HG03060 (cell line): ENCODE results near the gene RHEB.

Source experiments
- ATAC-seq: cut with Tn5 transposase; IDR thresholded peaks from one replicate; pipeline ENCODE4 v1.9.1; 2021; ENCODE audit warnings: low read depth, moderate number of reproducible peaks; ENCODE audit not compliant: unreplicated experiment

Gene RHEB

DNA sequence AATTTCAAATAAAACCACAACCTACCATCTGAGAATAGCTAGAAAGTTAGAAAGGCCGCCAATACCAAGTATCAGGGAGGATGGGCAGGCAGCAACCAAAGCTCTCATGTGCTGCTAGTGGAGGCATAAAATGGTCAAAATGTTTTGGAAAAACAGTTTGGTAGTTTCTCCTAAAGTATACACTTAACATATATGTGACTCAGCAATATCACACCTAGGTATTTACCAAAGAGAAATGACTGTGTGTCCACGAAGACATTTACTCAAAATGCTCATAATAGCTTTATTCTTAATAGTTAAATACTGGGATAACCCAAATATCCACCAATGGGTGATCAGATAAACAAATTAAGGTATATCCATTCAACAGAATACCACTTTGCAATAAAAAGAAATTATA lies 14.3 kb downstream of the RHEB start:
- ATAC-seq = no peak

DNA sequence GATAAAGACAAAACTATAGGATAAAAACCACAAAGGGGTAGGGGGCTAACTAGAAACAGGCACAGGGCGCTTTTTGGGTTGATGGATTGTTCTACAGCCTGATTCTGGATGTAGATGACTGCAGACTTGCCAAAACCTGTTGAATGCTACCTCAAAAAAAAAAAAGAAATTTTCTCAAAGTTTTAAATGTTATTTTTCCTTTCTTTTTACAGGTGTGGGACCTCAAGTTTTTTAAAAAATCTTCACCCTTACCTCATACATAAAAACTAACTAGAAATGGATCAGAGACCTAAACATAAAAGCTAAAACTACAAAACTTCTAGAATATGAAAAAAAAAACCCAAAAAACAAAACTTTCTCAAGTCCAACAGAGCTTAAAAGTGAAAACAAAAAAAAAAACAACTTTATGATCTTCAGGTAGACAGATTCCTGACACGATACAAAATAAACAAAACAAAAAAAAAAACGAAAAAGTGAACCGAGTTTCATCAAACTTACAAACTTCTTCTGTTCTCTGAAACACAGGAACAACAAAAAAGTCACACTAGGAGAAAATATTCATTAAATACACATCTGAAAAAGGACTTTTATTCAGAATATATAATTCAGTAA lies 14.9 kb downstream of the RHEB start:
- ATAC-seq = no peak

DNA sequence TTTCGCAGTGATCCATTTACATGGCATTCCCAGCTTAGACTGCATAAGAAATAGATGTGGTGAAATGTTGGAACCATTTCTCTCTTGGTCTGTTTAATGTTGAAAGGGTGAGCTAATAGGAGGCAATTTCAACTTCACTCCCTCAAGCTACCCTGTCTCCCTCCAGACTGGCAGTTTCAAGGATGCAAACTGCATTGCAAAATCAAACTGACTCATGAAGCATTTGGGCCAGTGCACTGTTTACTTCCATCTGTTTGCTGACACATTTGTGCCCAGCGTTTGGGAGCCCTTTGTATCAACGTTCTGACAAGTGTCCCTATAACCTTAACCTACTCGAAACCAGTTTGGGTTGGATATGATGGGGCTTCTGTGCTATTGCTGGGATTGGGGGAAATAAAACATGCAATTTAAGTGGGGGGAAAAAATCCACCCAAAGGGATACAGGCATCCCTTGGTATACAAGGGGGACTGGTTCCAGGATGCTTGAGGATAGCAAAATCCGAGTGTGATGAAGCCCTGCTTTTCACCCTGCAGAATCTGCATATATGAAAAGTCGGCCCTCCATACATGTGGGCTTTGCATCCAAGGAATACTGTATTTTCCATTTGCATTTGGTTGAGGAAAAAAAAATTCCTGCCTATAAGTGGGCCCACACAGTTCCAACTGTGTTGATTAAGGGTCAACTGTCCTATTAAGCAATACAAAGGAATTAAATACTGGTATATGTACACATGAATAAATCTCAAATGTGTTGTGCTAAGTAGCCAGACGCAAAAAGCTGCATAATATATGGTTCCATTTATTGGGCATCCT lies 15.6 kb downstream of the RHEB start:
- ATAC-seq = no peak

DNA sequence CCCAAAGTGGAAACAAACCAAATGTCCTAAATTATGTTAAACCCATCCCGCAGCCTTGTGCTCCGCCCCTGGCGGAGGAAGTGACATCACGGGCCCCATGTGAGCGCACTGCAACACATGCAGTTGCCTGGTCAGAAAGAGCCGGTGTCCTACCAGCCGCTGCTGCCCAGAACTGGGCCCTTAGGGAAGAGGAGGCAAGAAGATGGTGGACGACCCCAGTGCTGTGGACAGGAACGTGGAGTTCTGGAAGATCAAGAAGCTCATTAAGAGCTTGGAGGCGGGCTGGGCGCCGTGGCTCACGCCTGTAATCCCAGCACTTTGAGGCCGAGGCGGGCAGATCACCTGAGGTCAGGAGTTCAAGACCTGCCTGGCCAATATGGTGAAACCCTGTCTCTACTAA lies 18.0 kb downstream of the RHEB start:
- ATAC-seq = no peak

DNA sequence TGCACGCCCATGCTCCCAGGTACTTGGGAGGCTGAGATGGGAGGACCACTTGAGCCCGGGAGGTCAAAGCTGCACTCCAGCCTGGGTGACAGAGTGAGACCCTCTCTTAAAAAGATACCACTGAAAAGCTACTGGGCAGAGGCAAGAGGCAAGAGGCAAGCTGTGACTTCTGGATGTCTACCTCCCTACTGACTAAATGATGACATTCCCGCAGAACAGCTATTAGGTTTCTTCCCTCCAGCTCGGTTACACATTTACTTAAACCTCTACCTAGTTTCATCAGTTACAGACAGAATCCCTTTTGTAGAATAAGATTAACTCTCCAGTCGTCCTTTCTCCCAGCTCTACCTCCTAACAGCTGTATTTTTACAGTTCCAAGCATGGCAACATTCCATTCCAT lies 21.2 kb downstream of the RHEB start:
- ATAC-seq = no peak

DNA sequence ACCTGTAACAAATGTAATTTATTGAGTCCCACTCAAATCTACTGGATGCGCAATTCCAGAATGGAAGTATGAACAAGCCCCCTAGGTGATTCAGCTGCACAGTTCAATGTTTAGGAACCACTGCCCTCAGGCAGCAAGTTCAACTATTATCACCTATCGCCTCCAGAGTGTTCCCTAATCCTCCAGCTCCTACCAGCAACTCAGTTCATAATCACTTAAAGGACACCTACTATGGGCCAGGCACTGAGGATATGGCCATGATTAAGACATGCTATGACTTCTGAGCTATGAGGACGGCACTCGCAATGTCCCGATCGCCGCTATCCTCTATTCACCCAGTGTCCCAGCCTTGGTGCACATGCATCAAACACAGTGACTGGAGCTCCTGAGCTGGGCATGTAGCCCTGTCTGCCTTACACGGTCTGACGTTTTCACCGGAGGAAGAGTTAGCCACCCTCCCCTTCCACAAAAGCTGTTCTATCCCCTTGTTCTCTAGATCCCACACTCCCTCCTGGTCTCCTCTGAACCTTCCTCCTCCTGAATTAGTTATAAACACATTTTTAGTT lies 22.3 kb downstream of the RHEB start:
- ATAC-seq = no peak

DNA sequence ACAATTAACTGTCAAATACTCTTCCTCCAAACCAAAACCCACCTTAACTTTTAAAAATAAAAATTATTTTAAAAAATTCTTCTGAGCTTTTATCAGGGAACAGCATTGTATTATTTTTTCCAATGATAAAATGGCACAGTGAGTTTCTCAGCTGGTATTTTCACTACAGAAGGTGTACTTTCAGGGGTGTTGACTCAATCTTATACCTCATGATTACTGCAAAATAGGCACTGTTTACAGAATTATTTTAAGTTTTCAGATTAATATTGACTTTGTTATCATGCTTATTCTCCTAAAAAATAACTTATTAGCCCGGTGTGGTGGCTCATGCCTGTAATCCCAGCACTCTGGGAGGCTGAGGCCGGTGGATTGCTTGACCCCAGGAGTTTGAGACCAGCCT lies 24.3 kb downstream of the RHEB start:
- no peak for ATAC-seq

DNA sequence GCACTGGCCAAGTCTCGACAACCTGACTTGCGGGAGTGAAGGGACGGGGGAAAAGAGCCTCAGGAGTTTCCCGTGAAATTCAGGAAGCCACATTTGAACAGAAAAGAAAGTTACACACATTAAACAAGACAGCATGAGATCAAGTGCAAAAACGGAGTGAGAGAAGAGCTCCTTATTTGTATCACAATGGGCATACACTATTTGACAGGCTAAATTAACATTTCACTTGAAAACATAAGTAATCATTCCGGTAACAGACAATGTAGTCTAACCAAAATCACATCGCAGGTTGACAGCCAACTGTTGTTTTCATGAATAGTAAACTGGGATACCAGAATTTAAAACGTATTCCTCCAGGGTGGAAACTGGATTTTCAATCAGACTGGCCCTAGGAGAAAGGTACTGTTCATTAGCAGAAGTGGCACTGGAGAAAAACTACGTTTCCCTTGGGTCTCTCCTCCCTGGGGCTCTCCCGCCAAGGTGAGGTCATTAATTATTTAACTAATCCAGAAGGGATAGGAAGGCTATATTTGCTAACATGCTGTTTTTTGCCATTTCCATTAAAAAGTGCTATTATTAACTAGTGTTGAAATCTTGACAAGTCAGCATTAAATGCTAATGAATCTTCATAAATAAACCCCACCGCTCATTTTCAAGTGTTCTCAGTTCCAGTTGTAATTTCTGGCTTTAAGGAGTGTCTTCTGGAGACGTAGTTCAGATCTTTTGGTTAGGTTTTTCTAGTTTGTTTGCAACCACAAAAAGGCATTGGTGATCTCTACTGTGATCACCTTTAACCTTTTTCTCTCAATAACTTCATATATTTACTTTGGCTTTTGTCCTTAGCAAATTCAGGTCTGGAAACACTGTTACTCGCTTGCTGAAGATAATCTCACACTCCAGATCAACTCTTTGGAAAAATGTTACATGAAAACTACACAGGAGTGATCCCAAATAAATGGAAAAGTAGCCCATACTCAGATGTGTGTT lies 25.1 kb downstream of the RHEB start:
- no peak for ATAC-seq

DNA sequence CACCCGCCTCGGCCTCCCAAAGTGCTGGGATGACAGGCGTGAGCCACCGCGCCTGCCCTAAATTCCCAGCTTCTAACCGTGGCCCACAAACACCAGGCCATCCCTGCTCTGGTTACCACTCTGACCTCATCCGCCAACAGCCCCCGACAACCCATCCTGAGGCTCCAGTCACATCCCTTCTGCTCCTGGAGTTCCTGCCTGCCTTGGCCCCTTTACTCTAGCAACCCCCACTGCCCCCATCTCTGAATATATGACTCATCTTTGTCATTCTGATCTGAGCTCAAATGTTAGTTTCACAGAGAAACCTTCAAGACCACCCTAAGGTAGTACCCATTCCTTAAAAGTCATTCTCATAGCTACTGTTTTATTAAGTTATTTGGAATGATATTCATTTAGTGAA lies 26.6 kb downstream of the RHEB start:
- ATAC-seq = no peak

DNA sequence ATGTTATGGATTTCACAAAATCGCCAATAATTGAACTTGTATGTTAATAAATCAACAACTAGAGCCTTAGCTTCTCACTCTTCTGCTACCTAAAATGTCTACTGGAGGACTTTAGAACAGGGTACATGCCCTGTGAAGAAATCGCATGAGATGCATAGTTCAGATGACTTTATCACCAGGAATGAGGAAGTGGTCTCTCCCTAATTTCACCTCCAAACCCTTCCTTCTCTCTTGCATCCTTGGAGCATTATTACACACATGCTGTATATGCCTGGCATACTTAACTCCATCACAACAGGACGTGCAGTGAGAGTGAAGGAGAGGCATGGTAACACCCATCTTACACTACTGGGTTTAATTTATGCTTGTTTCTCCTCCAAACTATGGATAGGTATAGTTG lies 27.8 kb downstream of the RHEB start:
- no peak for ATAC-seq

DNA sequence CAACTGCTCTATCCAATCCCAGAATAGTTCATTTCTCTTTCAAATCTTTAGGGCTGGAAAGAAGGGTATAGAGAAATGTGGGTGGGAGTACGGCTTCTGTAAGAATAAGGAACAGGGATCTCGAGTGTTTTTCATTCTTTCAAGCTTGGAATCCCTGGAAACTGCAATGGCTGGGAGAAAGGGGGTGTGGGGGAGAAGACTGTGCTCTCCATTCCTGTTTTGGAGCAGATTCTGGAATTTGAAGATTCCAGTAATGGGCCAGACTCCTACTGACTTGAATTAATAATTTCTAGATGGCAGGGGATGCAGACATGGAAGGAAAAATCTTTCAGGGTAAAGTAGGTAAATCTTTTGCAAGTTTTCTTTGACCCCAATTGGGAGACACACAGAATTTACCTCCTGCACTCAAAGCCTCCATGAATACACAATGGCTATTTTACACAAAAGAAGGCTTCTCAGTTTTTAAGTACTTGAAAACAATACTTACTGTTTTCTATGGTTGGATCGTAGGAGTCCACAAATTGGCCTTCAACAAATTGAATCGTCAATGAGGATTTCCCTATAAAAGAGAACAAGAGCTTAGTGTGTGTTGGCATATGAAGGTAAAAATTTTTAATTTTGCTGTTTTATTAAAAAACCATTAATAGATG lies 29.1 kb downstream of the RHEB start:
- ATAC-seq = no peak

DNA sequence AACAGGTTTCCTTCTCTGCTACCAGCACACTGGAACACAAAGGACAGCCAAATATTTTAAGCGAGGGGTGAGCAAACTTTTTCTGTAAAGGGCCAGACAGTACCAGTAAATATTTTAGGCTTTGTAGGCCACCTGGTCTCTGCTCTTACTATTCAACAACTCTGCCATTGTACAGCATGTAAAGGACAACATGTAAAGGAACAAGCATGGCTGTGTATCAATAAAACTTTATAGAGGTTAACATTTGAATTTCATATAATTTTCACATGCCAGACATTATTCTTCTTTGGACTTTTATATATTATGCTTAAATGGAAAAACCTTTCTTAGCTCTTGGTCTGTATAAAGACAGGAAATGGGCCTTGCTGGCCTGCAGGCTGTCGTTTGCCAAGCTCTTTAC lies 30.2 kb downstream of the RHEB start:
- ATAC-seq = no peak

DNA sequence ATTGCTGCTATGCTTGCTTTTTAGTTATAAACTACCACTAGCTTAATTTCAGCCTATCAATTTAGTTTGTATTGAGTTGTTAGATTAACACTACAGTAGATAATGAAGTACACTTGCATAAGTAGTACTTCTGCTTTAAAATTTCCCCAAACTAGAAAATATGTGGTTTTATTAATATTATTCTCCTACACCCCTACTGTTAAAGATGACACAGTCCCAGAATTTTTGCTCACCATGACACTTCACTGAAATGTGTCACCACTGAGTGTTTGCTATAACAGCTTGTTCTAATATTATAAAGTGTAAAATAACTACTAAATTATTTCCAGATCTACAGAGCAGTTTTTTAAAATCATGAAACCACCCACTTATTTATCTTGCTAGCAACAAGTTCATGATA lies 31.6 kb downstream of the RHEB start:
- ATAC-seq = no peak

DNA sequence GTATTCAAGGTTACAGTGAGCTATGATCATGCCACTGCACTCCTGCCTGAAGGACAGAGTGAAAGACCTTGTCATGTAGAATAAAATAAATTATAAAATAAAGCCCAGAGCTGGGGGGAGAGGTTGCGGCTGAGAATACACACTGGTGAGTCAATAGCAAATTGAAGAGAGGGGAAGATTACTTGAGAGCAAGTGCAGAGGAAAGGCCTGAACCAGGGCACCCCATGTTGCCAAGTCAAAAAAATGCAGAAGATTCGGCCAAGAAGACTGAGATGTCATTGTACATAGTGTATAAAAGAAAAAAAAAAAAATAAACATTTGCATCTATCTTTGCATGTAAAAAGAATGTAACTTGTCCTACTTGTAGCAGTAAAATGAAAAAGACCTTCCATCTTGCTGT lies 32.5 kb downstream of the RHEB start:
- ATAC-seq = no peak

DNA sequence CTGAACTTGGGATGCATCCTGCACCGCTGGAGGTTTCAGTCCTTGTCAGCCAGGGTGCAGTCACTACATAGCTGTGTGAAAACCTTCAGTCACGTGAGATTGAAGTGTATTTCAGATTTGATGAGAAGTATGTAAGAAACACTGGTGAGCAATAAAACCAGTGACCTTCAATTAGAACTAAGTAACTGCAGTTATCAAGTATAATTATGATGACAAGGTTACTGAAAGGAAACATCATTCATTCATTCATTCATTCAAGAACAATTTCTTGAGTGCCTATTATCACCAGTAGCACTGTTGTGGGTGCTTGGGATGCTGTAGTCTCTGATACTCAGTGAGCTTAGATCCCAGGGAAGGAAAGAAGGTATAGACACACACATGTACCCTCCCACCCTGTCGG lies 33.6 kb downstream of the RHEB start:
- ATAC-seq = no peak

DNA sequence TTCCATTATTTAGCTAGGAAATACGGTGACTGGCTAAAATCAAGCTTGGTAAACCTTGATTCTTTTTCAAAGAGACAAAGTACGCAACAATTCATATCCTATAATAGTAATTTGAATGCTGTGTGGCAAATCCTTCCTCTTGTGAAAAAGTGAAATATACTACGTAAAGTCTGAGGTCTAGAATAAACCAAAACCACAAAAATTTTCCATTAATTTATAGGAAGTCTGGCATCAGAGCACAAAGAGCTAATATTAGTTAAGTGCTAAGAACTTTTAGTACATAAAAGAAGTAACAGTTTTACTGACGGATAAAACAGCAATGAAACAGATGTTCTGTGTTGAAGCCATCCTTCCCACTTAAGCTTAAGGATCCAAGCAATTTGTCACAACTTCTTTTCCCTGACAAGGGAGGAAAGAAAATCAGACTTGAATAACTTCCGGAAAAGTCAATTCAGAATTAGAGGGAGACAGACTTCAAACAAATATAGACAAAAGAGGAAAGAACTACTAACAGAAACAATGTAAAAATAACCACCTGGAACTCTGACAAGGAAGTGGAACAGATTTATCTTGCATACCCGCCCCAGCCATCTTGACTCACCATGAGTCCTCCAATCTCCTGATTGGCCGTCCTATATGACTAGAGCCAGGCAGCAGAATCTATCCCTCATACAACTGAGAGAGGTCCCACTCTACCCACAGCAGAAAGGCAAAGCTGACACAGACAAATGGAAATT lies 34.6 kb downstream of the RHEB start:
- no peak for ATAC-seq

DNA sequence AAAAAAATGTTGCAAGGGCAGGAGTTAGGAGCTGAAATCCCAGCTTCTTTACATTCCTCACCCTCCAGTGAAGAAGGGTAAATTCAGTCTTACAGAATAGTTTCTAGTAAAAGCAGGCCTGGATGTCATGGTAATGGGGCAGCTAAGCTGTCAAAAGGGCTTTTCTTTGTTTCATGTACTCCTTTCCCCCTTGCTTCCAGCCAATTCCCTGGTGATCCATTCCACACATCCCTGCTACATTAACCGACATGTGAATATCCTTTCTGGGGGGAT lies 36.0 kb downstream of the RHEB start:
- no peak for ATAC-seq

DNA sequence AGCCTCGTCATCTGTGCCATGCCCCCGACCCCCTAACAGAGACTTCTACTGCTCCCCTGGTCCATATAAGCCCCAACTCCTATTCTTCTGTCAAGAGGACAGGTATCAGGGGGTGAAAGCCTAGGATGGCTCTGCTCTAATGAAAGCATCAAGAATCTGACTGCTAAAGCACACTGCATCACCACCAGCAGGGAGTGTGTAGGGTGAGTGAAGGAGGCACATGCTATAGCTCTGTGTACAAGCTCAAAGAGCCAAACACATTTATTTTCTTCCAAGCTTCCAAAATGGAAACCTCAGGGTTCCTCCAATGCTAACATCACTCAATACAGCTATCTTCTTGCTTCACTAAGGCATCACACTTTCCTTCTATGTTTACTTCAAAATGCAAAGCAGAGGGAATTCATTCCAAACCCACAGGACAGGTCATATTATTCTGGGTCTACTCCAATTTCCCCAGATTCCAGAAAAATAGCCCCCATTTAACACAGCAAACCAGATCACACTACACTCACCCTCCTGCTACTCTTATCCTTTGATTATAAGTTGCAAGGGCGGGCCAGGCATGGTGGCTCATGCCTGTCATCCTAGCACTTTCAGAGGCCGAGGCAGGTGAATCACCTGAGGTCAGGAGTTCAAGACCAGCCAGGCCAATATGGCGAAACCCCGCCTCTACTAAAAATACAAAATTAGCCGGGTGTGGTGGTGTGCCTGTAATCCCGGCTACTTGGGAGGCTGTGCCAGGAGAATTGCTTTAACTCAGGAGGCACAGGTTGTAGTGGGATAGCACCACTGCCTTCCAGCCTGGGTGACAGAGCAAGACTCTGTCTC lies 36.6 kb downstream of the RHEB start:
- ATAC-seq = no peak
